HG03280 (cell line): Measurements from ENCODE around the gene GATAD2A.
"Not testable (repeated sequence)": the region's sequence is repeated elsewhere in the genome, so short reads cannot be mapped to it uniquely, and the experiment has no call there.

Experiments used
- ATAC-seq: cut with Tn5 transposase; IDR thresholded peaks from one replicate; pipeline ENCODE4 v1.9.1; 2021; ENCODE audit warnings: mild to moderate bottlenecking, moderate library complexity; ENCODE audit not compliant: unreplicated experiment

Gene GATAD2A, protein sequence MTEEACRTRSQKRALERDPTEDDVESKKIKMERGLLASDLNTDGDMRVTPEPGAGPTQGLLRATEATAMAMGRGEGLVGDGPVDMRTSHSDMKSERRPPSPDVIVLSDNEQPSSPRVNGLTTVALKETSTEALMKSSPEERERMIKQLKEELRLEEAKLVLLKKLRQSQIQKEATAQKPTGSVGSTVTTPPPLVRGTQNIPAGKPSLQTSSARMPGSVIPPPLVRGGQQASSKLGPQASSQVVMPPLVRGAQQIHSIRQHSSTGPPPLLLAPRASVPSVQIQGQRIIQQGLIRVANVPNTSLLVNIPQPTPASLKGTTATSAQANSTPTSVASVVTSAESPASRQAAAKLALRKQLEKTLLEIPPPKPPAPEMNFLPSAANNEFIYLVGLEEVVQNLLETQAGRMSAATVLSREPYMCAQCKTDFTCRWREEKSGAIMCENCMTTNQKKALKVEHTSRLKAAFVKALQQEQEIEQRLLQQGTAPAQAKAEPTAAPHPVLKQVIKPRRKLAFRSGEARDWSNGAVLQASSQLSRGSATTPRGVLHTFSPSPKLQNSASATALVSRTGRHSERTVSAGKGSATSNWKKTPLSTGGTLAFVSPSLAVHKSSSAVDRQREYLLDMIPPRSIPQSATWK

DNA sequence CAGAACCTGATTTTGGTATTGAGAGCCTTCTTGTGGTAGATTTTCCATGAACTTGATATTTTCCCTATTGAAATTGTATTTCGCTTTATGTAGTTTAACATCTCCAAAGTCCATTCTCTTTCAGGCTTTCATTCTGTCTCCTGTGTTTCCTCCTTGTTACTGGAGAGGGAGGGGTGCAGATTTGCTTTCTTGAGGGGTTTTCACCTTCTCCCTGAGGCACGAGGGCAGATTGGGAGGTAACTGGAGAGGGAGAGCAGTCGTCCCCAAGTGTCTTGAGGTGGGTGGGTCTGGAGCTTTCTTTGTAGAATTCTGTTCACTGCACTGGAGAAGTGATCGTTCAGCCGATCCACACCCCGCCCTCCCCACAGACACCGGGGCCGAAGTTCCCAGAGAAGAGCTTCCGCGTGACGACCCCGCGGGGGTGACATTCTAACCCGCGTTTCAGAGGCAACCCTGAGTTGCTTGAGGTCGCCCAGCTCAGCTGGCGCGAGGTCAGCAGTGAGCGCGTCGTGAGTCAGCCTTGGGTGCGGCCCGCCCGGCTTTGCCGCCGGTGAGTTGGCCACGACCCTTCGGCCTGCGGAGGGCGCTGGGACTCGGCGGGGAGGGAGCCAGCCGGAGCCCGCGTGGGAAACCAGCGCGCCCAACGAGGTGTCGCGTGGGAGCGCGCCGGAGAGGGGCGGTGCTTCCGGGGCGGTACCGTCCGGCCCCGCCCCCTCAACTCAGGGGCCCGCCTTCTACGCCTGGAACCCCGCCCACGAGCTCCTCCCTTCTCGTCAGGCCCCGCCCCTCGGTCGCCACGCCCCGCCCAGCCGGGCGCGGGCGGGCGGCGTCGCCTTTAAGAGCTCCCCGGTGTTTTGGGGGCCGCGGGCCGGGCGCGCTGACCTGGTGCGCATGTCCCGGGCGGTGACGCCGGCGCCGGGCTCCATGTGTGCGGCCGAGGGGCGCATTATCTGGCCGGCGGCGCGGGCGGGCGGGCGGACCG is at the start of gene GATAD2A:
Gene GATAD2A (plus strand): TSS at position 797 of the 982 bp plus-strand sequence. CDS start 59,671 bp downstream, outside the sequence.
- ATAC-seq: peak; percentile 78

GRCh38 chr19:19356500-19356899 is 49.0 kb upstream of the GATAD2A start:
- ATAC-seq: no peak

DNA sequence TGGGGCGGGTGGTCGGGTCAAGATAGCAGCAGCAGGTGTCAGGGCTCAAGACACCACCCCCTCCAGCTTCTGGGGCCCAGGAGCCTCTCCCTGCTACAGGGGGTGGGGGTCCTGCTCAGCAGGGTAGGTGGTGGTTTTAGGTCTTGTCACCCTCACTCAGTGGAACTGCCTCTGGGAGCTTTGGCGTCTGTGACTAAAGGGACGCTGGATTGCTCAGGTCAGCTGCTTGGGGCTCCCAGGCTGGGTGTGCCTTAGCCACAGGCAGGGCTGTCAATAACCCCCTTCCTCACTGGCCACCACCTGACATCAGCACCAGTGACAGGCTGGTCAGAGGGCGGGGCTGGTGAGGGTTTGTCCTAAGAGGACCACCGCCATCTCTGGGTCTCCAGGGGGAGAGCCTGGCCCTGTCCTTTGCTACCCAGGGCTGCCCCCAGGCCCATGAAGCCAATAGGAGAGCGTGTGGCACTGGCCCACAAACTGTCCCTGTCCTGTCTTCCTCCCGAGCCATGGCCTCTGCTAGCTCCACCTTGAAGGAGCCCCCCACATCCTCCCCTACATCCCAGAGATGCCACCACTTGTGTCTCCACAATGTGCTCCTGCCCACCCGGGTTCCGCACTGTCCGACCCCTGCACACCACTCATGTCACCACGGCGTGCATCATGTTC is 48.4 kb upstream of the GATAD2A start:
- no peak for ATAC-seq

GRCh38 chr19:19361075-19361594 is 44.3 kb upstream of the GATAD2A start:
- peak; percentile 60 for ATAC-seq

DNA sequence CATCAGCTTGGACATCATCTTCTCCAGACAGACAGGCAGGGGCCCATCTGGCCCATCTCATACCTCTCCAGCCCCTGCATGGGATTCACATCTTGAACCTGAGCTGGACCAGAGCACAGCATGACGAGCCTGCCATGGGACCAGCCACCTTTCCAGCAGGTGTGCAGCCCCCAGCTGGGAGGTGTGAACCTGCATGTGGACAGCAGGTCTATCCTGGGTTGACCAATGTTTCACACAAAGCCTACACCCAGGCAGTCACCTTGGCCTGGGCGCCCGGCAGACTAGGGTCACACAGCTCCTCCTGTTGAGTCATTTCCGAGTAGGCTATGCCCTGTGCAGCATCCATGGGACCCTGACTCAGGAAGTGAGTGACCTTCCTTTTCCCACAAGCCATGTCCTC is 43.4 kb upstream of the GATAD2A start:
- ATAC-seq: no peak

GRCh38 chr19:19366434-19367396 is 38.8 kb upstream of the GATAD2A start:
- ATAC-seq: peak; percentile 81

GRCh38 chr19:19368087-19368486 is 37.4 kb upstream of the GATAD2A start:
- no peak for ATAC-seq

DNA sequence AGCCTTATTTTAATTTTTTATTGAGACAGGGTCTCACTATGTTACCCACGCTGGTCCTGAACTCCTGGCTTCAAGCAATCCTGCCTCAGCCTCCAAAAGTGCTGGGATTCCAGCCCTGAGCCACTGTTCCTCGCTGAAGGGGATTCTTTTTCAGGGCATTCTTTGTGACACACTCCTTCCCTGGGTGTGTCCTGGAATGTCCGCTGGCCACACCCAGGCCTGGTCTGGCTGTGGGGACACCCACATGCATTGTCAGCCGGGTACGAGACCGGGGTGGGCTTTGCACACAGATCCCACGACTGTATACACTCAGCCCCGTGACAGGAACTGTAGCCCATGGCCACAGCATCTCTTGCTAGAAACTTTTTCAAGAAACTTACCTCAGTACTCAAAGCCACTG is 34.4 kb upstream of the GATAD2A start:
- ATAC-seq: no peak

DNA sequence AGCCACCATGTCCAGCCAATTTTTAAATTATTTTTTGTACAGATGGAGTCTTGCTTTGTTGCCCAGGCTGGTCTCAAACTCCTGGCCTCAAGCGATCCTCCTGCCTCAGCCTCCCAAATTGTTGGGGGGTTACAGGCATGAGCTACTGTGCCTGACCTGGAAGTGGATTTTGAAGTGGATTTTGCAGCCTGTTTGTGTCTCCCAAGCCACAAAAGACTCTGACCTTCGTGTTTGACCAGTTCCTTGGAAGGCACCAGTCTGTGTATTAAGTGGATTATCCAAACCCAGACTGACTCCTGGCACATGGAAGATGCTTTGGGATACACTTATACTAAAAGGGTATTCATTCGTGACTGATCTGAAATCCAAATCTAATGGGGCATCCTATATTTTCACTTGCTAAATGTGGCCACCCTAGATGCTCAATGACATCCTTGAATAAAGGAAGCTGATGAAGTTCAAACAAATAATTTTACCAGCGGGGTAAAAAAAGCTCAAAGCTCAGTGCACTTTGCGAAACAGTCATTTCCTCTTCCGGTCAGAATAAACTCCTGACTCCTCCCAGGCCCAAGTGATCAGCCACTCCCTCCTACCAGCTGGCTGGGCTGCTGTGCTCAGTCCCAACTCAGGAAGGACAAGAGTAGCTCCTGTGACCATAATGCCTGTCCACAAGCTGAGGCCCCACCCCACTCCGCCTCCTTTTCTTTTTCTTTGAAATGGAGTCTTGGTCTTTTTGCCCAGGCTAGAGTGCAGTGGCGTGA is 32.6 kb upstream of the GATAD2A start:
- peak; percentile 92 for ATAC-seq

GRCh38 chr19:19379527-19379926 is 25.9 kb upstream of the GATAD2A start:
- no peak for ATAC-seq

GRCh38 chr19:19380316-19380715 is 25.2 kb upstream of the GATAD2A start:
- not testable (repeated sequence) for ATAC-seq

DNA sequence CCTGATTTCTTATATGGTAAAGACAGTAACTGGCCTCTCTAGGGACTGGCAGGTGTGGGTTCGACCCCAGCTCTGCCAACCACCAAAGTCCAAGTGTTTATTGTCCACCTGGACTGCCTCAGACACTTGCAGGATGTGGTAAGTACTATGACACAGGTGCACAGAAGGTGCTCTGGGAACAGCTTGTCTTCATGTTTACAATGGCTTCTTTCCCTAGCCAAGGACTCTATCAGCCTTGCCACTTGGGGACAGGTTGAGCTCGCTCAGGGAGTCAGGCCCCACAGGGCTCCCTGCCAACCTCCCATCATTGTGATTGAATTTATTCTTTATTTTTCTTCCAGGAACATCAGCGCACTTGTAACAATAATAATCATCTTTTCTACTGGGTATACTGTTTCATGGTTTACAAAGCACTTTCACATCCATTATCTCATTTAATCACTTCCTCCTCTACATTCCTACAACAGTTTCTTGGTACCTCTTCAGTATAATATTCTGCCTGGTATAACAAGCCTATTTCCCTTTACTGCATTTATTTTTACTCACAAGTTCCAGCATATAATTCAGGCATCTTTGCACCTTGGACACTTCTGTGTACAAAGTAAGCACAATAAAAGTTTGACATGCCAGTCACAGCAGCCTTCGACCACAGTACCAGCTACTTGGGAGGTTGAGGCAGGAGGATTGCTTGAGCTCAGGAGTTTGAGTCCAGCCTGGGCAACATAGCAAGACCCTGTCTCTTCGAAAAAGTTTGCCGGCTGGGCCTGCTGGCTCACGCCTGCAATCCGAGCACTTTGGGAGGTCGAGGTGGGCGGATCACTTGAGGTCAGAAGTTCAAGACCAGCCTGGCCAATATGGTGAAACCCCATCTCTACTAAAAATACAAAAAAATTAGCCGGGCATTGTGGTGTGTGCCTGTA is 24.2 kb upstream of the GATAD2A start:
- ATAC-seq: no peak

- ATAC-seq: no peak
Observed at GRCh38 chr19:19382118-19382517, 23.4 kb upstream of the GATAD2A start.

DNA sequence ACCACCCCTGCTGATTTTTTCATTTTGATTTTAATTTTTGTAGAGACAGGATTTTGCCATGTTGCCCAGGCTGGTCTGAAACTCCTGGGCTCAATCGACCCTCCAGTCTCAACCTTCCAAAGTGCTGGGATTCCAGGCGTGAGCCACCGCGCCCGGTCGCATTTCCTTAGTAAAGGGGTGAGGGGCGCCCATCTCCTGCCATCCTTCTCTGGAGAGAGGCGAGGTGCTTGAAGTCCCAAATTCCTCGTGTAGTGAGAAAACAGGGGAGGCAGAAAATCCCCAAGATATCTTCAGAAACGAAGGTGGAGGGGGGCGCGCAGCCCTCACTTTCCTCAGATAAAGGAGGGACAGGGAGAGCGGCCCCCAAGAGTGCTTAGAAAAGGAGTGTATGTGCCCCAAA is 21.0 kb upstream of the GATAD2A start:
- ATAC-seq: no peak

DNA sequence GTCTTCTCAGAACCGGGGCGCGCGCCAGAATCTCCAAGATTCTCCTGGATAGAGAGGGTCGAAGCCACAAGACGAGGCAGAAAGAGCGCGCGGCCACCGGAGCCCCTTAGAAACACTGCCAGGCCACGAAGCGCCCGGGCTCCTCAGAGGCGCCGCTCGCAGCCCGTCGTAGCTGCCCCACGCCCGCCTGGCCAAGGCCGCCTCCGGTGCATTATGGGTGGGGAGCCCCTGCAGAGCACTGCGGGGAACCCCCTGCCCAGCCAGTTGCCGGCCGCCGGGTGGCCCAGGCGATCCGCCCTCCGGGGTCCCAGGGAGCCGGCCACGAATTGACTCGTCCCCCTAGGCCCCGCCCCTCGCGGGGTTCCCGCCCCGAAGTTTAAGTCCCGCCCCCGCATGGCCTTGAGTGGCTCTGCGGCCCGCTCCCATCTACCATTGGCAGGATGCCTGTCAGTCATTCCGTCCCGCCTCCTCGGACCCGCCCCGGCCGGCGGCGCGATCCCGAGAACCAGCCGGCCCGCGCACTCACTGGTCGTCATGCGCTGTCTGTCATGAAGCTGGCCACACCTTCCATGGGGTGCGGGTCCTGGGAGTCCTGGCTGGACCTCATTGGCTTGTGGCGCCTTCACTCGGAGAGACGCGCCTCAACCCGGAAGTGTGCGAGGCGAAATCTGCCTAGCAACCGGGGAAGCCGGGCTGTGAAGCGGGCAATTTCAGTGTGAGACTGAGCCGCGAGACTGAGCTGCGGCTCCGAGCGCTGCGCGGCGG is 20.2 kb upstream of the GATAD2A start:
- ATAC-seq: peak; percentile 91
